Measurements from ENCODE around the gene INF2.

DNA sequence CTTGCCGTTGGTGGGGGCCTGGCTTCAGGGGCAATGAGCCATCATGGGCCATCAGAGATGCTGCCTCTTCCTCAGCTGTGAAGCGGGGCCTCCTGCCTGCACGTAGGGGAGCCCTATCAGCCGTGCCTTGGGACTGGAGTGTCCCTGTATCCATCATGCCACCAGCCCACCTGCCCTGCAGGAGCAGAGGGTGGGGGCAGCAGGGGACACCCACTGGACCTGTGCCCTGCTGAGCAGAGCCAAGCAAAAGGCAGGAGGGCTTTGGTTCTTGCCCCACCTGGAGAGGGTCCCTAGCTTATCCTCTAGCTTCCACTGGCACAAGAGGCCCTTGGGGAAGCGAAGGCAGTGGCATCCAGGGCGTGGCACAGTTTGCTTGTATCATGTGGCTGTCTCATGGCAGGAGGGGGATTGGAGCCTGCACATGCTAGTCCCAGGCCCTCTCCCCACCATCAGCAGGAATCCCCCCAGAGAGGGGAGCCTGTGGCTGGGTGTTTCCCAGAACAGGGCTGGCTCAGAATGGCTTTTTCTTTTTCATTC is 44.7 kb downstream of the INF2 start:
- TF ChIP-seq, protein P1, sequence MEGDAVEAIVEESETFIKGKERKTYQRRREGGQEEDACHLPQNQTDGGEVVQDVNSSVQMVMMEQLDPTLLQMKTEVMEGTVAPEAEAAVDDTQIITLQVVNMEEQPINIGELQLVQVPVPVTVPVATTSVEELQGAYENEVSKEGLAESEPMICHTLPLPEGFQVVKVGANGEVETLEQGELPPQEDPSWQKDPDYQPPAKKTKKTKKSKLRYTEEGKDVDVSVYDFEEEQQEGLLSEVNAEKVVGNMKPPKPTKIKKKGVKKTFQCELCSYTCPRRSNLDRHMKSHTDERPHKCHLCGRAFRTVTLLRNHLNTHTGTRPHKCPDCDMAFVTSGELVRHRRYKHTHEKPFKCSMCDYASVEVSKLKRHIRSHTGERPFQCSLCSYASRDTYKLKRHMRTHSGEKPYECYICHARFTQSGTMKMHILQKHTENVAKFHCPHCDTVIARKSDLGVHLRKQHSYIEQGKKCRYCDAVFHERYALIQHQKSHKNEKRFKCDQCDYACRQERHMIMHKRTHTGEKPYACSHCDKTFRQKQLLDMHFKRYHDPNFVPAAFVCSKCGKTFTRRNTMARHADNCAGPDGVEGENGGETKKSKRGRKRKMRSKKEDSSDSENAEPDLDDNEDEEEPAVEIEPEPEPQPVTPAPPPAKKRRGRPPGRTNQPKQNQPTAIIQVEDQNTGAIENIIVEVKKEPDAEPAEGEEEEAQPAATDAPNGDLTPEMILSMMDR (IDR thresholded peaks at IDR 0.05): no peak
- TF ChIP-seq POLR2AphosphoS5 (IDR thresholded peaks at IDR 0.05) (no peak), POLR2A (IDR thresholded peaks at IDR 0.05; ENCODE audit: low read depth) (no peak)

All from esophagus muscularis mucosa (tissue), 3 donors.